HG02678 (cell line): ENCODE results near the gene ARHGEF39.

Experiments used
- ATAC-seq: cut with Tn5 transposase; IDR thresholded peaks from one replicate; pipeline ENCODE4 v1.9.1; 2021; ENCODE audit warnings: mild to moderate bottlenecking, moderate library complexity; ENCODE audit not compliant: unreplicated experiment

ARHGEF39 gene

GRCh38 chr9:35691757-35692301, 26.8 kb upstream of the ARHGEF39 start:
- no peak for ATAC-seq

DNA sequence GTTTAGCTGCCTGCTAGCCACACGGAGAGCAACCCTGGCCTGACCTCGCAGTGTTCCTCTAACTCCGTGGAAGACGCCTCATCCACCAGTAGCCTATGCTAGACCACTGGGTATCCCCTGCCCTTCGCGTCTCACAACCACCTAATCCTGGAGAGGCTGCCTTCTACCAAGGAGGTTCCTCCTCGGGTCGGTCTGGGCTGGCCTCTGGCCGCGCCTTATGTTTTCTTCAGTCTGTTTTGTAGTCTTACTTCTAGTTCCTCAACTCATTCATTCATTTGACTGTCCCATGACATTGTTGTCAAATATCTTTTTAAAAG, 26.3 kb upstream of the ARHGEF39 start:
- ATAC-seq, result no peak

GRCh38 chr9:35690614-35691333, 25.8 kb upstream of the ARHGEF39 start:
- ATAC-seq, result peak; percentile 37

DNA sequence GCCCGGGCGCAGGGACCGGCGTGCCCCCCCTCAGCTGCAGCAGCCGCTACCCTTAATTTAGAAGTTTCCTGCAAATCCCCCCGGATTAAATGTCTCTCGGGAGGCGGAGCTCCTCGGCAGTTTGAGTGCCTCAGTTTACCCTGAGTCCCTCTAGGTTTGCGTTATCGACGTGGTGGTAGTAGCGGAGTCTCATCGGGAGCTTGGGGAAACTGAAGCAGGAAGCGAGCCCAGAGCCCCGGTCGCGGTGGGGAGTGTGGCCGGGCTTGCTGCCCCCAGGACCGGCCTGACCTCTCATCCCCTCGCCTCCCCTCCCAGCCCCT, 25.3 kb upstream of the ARHGEF39 start:
- peak; percentile 6 for ATAC-seq

DNA sequence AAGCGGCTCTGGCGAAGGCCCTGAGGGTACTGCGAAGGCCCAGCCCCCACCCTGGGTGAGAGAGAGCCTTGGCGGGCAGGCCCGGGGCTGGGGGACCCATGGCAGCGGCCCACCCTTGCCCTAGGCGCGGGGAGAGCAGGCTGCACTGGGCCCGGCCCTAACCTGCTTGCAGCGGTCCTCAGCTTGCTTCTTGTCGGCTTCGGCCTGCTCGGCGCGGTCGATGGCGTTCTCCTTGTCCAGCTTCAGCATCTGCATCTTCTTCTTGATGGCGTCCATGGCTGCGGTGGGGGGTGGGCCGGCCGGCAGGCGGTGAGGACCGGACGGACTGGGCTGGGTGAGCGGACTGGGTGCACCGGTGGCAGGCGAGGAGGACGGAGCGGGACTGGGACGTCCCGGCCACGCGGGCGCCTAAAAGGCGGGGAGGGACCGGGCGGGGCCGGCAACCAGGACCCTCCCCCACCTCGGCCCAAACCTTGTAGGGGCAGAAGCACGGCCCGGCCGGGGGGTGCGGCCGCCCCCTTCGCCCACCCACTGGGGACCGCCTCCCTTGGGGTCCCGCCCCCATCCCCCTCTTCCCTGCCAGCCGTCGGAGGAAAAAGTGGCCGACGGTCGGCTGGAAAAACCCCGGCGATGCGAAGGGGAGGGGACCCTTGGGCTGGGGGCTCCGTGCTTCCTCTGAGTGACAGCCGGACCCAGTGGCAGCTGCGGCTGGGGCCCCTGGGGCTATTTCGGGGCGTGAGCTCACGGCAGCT, 24.7 kb upstream of the ARHGEF39 start, which contains the start of gene TPM2:
TSS of gene TPM2 (minus strand) at position 384 of the 752 bp plus-strand sequence. CDS start at position 276, 108 bp downstream.
- ATAC-seq, result no peak

DNA sequence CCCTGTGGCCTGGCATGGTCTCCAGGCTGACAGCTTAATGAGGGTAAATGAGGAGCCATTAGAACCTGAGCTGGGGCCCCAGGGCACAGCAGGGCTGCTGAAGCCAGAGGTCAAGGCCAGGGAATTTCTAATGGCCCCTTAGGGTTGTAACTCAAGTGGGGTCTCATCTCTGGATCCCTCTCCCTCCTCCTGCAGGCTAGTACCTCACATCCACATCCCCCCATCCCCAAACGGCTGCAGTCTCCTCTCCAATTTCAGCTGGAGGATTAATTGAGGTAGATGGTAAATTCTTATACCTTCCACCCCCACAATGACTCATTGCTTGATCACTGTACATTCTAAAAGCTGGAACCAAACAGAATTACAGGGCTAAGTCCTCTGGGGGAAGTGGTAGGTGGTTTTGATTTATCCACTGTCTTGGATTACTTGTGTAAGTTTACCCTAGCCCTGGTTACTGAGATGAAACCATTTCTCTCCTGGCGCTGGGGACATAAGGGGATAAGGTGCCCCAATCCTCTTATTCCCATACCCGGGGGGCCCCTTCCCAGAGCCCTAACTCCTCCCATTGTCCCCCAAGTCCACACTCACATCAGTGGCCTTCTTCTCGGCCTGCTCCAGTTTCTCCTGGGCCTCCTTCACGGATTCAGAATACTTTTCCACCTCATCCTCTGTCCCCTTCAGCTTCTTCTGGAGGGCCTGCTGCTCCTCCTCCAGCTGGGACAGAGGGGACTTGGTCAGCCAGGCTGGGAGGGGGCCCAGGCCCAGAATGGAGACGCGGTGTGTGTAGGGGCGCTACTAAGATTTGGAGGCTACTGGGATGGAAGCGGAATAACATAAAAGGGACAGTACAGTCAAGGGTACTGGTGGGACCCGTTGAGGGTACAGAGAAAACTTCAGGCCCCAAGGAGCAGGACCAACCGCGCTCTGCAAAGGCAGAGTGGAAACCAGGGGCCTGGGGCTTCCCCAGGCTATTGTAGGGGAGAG, 23.9 kb upstream of the ARHGEF39 start:
- ATAC-seq, result no peak

GRCh38 chr9:35687972-35688557, 23.1 kb upstream of the ARHGEF39 start:
- ATAC-seq, result no peak

DNA sequence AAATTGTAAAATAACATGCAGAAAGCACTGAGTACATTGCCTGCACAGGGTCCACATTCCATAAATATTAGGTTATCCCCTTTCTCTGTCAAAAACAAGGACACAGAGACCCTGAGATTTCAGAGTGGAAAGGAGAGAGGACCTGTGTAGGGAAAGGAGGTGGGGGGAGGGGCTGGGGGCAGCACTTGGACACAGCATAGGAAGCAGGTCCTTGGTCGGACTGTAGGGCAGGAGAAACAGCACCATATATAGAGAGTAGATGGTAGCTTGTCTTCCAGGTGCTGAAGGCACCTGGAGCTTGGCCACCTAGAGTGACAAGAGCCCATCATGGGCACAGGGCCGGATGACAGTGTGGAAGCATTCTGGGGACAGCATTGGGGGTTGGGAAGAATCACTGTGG, 22.3 kb upstream of the ARHGEF39 start:
- ATAC-seq, result no peak

- no peak for ATAC-seq
Measured at GRCh38 chr9:35686222-35687203, 21.5 kb upstream of the ARHGEF39 start.

GRCh38 chr9:35685506-35685905, 20.5 kb upstream of the ARHGEF39 start:
- no peak for ATAC-seq

- ATAC-seq, result no peak
Measured at GRCh38 chr9:35684921-35685320, 19.9 kb upstream of the ARHGEF39 start.

GRCh38 chr9:35683323-35683722, 18.3 kb upstream of the ARHGEF39 start:
- no peak for ATAC-seq

DNA sequence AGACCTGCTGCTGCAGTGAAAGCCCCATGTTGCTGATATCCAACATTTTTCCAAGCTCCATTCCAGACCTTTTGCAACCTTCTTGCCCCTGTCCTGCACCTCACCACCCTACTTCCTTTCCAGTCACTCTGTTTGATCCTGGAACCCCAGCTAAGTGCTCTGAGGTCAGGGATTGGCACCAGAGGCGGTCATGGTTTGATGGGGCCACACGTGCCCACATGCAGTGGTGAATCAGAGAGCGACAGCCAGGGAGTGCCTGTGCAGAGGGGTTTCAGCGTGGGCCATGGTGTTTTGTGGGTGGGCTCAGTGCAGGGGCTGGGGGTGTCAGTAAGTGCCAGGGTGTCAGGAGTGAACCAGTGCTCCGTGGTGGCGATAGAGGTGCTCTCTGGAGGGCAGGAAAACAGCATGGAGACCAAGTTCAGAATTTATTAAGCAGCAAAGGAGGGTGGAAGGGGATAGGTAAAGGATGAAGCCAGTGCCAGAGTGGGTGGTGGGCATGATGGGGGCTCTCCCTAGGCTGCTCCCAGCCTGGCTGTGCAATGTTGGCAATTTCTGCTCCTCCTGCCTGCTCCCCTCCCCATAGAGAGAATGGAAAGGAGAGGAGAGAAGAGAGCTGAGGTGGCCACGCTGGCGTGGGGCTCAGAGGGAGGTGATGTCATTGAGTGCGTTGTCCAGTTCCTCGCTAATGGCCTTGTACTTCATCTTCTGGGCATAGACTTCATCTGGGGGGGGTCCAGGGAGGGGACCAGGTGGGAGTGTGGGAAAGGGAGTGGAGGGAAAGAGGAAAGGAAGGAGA, 17.7 kb upstream of the ARHGEF39 start:
- ATAC-seq, result no peak

DNA sequence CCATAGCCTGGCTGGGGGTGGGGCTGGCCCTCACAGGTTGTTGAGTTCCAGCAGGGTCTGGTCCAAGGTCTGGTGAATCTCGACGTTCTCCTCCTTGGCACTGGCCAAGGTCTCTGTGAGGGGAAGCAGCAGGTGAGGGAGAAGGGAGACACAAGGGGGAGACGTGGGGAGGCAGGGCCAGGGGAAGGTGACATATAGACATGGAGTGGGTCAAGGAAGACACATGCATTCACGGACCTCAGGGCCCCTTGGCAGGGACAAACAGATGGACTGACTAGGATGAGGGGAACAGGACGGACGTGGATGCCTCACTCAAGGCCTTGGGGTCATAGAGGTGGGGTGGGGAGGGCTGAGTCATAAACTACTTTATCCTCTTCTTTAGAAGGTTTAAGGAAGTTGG, 17.1 kb upstream of the ARHGEF39 start:
- ATAC-seq, result no peak

- no peak for ATAC-seq
Measured at GRCh38 chr9:35681341-35682002, 16.5 kb upstream of the ARHGEF39 start.

GRCh38 chr9:35680331-35681105, 15.5 kb upstream of the ARHGEF39 start:
- no peak for ATAC-seq

- no peak for ATAC-seq
Measured at GRCh38 chr9:35679766-35680330, 14.9 kb upstream of the ARHGEF39 start.
